Measurements from ENCODE around the gene ZNF683. TPM values are rescaled to one million over a fixed set of nuclear protein-coding genes. Genes with fewer than 3 reads are reported as not detected.

The ZNF683 gene
- total and polyA plus RNA-seq, 9 donors: 0.15 to 0.50 (median 0.34) TPM; not detected in 5

DNA sequence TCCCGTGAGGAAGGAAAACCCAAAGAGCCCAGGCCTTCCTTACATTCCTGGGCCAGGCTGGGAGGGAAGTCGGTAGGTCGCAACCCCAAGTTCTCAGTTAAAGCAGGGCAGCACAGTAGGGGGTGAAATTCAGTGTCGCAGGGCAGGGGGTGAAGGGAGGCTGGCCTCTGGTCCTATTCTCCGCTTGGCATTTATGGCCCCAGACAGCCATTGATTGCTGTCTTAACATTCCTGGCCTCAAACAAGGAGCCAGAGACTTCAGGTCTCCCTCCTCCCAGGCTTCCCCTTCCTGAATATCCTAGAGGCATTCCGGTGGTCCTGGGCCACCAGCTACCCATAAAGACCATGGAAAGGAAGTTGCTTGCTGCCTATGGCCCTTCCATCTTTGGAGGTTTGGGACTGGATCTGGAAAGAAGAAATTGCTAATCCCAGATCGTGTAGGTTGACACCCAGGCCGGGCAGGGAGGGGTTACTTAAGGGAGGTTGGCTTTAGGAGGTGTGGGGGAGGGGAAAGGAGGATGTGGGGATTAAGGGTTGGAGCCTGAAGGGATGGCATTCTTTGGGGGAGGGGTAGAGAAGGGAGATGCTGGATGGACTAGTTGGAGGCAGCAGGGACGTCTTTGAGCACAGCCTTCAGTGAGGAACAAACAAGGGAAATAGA is 39.8 kb upstream of the ZNF683 start:
- TF ChIP-seq, protein P1, sequence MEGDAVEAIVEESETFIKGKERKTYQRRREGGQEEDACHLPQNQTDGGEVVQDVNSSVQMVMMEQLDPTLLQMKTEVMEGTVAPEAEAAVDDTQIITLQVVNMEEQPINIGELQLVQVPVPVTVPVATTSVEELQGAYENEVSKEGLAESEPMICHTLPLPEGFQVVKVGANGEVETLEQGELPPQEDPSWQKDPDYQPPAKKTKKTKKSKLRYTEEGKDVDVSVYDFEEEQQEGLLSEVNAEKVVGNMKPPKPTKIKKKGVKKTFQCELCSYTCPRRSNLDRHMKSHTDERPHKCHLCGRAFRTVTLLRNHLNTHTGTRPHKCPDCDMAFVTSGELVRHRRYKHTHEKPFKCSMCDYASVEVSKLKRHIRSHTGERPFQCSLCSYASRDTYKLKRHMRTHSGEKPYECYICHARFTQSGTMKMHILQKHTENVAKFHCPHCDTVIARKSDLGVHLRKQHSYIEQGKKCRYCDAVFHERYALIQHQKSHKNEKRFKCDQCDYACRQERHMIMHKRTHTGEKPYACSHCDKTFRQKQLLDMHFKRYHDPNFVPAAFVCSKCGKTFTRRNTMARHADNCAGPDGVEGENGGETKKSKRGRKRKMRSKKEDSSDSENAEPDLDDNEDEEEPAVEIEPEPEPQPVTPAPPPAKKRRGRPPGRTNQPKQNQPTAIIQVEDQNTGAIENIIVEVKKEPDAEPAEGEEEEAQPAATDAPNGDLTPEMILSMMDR (IDR thresholded peaks at IDR 0.05): no peak
- no peak for TF ChIP-seq POLR2A (IDR thresholded peaks at IDR 0.05)
- TF ChIP-seq EP300 (IDR thresholded peaks at IDR 0.05): no peak
- H3K36me3 ChIP-seq: no peaks in the 10 kb centered on the region
- intact Hi-C loops (cut with DNase I): no loop called here
- H3K27ac ChIP-seq: no peak overlapping the region
- no peak overlapping the region for H3K4me3 ChIP-seq
- H3K9me3 ChIP-seq: no peaks in the 10 kb centered on the region
- H3K4me1 ChIP-seq (ENCODE audit: insufficient read depth): no peaks in the 10 kb centered on the region
- 13 to 15% (median 15%) methylated on average over 9 of the region's 9 CpGs for WGBS, 3 donors
- peaks cover 6% of the 10 kb centered on the region for H3K27me3 ChIP-seq
- no peak for DNase-seq

- H3K27ac ChIP-seq: no peak overlapping the region
- H3K9me3 ChIP-seq: no peaks in the 10 kb centered on the region
- no peak overlapping the region for H3K4me3 ChIP-seq
- 6 to 7% (median 6%) methylated on average over 20 of the region's 20 CpGs for WGBS, 3 donors
- no peak for DNase-seq
- H3K4me1 ChIP-seq (ENCODE audit: insufficient read depth): no peaks in the 10 kb centered on the region
- TF ChIP-seq EP300 (IDR thresholded peaks at IDR 0.05) (no peak), POLR2A (IDR thresholded peaks at IDR 0.05) (no peak)
- TF ChIP-seq, protein P1 (IDR thresholded peaks at IDR 0.05): no peak
- H3K27me3 ChIP-seq: peaks cover 6% of the 10 kb centered on the region
- intact Hi-C loops (cut with DNase I): no loop called here
- H3K36me3 ChIP-seq: no peaks in the 10 kb centered on the region
Measured at GRCh38 chr1:26411624-26412074, 39.1 kb upstream of the ZNF683 start.

- H3K36me3 ChIP-seq: no peaks in the 10 kb centered on the region
- H3K4me3 ChIP-seq: no peak within 1 kb of the TSS
- H3K27ac ChIP-seq: no peak within 1 kb of the TSS
- intact Hi-C loops (cut with DNase I): no loop called here
- 1 to 2% (median 2%) methylated on average over 59 to 70 of the region's 70 CpGs for WGBS, 3 donors
- DNase-seq: no peak
- TF ChIP-seq, protein P1 (IDR thresholded peaks at IDR 0.05): no peak
- TF ChIP-seq POLR2A (IDR thresholded peaks at IDR 0.05): no peak
- no peak for TF ChIP-seq EP300 (IDR thresholded peaks at IDR 0.05)
- H3K9me3 ChIP-seq: no peaks in the 10 kb centered on the region
- H3K4me1 ChIP-seq (ENCODE audit: insufficient read depth): no peaks in the 10 kb centered on the region
- H3K27me3 ChIP-seq: peaks cover 6% of the 10 kb centered on the region
Measured at GRCh38 chr1:26410706-26411623, 38.4 kb upstream of the ZNF683 start, which contains the start of gene LIN28A. LIN28A (plus strand) TSS chr1:26410817; CDS start chr1:26410892, 75 bp downstream.

- TF ChIP-seq, protein P1 (IDR thresholded peaks at IDR 0.05): no peak
- TF ChIP-seq POLR2A (IDR thresholded peaks at IDR 0.05) (no peak), EP300 (IDR thresholded peaks at IDR 0.05) (no peak)
- intact Hi-C loops (cut with DNase I): no loop called here
- H3K4me1 ChIP-seq (ENCODE audit: insufficient read depth): no peaks in the 10 kb centered on the region
- no peak overlapping the region for H3K27ac ChIP-seq
- no peak overlapping the region for H3K4me3 ChIP-seq
- DNase-seq: no peak
- 1 to 3% (median 2%) methylated on average over 16 of the region's 16 CpGs for WGBS, 3 donors
- no peaks in the 10 kb centered on the region for H3K9me3 ChIP-seq
- H3K27me3 ChIP-seq: peaks cover 6% of the 10 kb centered on the region
- H3K36me3 ChIP-seq: no peaks in the 10 kb centered on the region
Measured at GRCh38 chr1:26409191-26409807, 36.7 kb upstream of the ZNF683 start.
